Tibial artery (tissue), 4 donors: Measurements from ENCODE around the gene RASAL2.

Experiments
- DNase-seq, 2 donors: peaks; one replicate each; pipeline ENCODE4 v3.0.0-alpha.2; 2019
- H3K27ac ChIP-seq, 2 donors: fragments of 200-600 bp; sonication (generic) in 1 of 2; 1 replicate in 1 of 2; 2 replicates in 1 of 2; pipeline ENCODE4 v1.5.1; 2018 to 2019; ENCODE audit warnings: mild to moderate bottlenecking in 1 of 2
- H3K27me3 ChIP-seq, 2 donors: fragments of 200-600 bp; sonication (generic) in 1 of 2; one replicate each; pipeline versions ENCODE4 v1.5.1 to v1.6.0; 2016 to 2019
- H3K36me3 ChIP-seq, 3 donors: fragments of 200-600 bp; sonication (generic) in 2 of 3; one replicate each; pipeline ENCODE4 v1.5.1; 2016 to 2019; ENCODE audit warnings: mild to moderate bottlenecking in 2 of 3
- H3K4me1 ChIP-seq, 4 donors: fragments of 200-600 bp; sonication (generic) in 2 of 4; 1 replicate in 3 of 4; 2 replicates in 1 of 4; pipeline ENCODE4 v1.5.1; 2016 to 2019
- H3K4me3 ChIP-seq, 2 donors: fragments of 200-600 bp; sonication (generic) in 1 of 2; 1 replicate in 1 of 2; 2 replicates in 1 of 2; pipeline ENCODE4 v1.5.1; 2018 to 2019; ENCODE audit warnings: mild to moderate bottlenecking in 2 of 2
- H3K9me3 ChIP-seq, 3 donors: fragments of 200-600 bp; sonication (generic) in 1 of 3; one replicate each; pipeline ENCODE4 v1.5.1; 2016 to 2019
- CTCF ChIP-seq, 2 experiments: fragments of 200-600 bp in 1 of 2; fragments of 450-650 bp in 1 of 2; IDR thresholded peaks; one replicate each; pipeline ENCODE4 v1.5.1; 2017 to 2019; ENCODE audit warnings: antibody characterized with exemption in 2 of 2, mild to moderate bottlenecking in 1 of 2, moderate library complexity in 1 of 2
- intact Hi-C: fragments of 100-400 bp; cut with DNase I; formaldehyde crosslinking; loops from one replicate; pipeline ENCODE4 v1.15.0; 2023; ENCODE audit warnings: low total_unique reads

Gene RASAL2

DNA sequence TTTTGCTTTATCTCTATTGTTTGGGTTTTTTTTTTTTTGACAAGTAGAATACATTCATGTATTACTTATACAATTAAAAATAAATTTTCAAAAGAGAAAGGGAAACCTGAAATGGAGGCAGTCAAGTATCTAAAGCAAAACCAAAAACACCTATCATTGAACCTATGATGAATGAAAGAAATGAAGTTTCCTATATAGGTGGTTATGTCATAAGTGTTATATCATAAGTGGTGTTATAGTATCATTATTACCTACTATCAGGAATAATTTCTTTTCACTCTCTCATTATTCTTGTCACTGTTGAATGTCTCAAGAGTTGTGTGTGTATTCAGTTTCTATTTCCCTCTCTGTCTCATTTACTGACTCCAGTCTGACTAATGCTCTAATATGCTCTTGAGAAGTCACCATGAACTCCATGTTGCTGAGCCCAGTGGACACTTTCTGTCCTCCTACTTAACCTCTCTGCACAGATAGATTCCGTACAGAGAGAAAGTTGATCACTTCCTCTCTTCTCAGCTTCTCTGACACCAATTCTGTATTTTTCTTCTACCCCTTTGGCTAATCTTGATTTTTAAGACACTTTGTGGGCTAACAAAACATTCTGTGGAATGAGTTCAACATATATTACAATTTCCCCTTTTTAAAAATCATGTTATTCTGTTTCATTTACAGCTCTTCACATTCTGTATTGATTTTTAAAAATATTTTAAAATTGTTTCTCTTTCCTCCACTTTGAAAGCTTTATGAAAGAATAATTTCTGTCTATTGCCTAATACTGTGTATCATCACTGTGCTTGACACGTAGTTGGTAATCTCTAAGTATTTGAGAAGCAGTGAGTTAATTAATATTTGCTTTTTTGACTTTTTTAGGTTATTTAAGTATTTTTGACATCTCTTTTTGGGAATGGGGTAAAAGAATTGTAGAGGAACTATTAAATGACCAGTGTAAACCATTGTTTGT, 50.1 kb downstream of the RASAL2 start:
- peaks cover 0 to 68% (median 10%) of the 10 kb centered on the region in 4 donors for H3K4me1 ChIP-seq
- intact Hi-C loops = no loop called here

DNA sequence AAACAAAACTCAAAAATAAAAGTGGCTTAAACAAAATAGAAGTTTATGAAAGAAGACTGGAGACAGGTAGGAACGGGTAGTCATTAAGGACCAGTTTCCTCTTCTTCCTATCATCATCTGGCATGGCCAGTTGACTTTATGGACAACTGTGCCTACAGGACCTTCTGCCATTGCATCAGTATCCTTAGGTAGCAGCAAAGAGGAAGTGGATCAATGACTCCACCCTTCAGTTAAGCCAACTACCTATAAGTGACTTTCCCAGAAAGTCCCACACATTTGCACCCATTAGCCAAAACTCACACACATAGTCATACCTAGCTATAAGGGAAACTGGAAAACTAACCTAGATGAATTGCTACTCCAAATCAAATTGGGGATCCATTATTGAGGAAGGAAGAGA, 51.7 kb downstream of the RASAL2 start:
- DNase-seq = no peak
- Histone ChIP-seq H3K9me3 (no peaks in the 10 kb centered on the region), H3K36me3 (no peaks in the 10 kb centered on the region), H3K27me3 (no peaks in the 10 kb centered on the region), H3K4me1 (peaks cover 0 to 67% (median 10%) of the 10 kb centered on the region in 4 donors), H3K27ac (no peak overlapping the region), H3K4me3 (no peak overlapping the region)
- no peak for TF ChIP-seq CTCF (IDR thresholded peaks at IDR 0.05)
- intact Hi-C loops = no loop called here

More for the DNA sequence above, 50.1 kb downstream of the RASAL2 start:
- no peak for TF ChIP-seq CTCF (IDR thresholded peaks at IDR 0.05)
- no peak for DNase-seq
- H3K4me3 ChIP-seq = no peak overlapping the region
- no peak overlapping the region for H3K27ac ChIP-seq
- H3K9me3 ChIP-seq = no peaks in the 10 kb centered on the region
- H3K36me3 ChIP-seq = no peaks in the 10 kb centered on the region
- H3K27me3 ChIP-seq = no peaks in the 10 kb centered on the region

DNA sequence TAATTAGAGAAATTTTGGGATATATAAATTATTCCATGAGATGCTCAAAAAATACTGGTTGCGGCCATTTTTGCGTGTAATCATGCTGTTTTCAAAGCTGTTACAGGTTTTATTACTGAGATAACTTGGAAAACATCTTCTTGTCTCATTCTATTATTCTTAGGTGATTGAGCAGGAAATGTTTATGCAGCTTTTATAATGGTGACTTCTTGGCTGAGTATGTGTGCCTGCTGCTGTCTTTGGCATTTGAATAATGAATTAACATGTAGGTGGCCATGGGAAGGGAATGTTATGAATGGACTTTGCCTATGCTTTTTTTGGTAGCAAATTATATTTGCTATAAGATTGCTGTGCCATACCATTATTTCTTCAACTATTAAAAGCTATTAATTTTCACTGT, 52.5 kb downstream of the RASAL2 start:
- no peaks in the 10 kb centered on the region for H3K9me3 ChIP-seq
- no peaks in the 10 kb centered on the region for H3K27me3 ChIP-seq
- no peak overlapping the region for H3K27ac ChIP-seq
- H3K36me3 ChIP-seq = no peaks in the 10 kb centered on the region
- H3K4me1 ChIP-seq = peaks cover 0 to 72% (median 13%) of the 10 kb centered on the region in 4 donors
- DNase-seq = no peak
- no peak overlapping the region for H3K4me3 ChIP-seq
- intact Hi-C loops = no loop called here
- TF ChIP-seq CTCF (IDR thresholded peaks at IDR 0.05) = no peak

DNA sequence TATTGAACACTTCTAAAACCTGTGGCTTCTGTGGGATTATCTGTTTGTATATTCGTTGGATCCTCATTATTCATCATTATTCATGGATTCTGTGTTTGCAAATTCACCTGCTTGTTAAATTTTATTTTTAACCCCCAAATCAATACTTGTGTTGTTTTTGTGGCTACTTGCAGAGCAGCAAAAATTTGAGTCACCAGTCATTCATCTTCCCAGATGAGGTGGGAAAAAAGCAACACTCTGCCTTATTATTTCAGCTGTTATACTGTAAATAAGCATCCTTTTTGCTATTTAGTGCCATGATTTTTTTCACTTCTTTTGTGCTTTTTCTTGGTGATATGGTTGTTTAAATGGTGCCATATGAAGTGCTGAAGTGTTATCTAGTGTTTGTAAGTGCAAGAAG, 56.7 kb downstream of the RASAL2 start:
- Histone ChIP-seq H3K4me1 (peaks cover 0 to 84% (median 14%) of the 10 kb centered on the region in 4 donors), H3K27me3 (no peaks in the 10 kb centered on the region), H3K4me3 (no peak overlapping the region), H3K36me3 (no peaks in the 10 kb centered on the region), H3K9me3 (no peaks in the 10 kb centered on the region), H3K27ac (no peak overlapping the region)
- TF ChIP-seq CTCF (IDR thresholded peaks at IDR 0.05) = no peak
- intact Hi-C loops = no loop called here
- DNase-seq = no peak

DNA sequence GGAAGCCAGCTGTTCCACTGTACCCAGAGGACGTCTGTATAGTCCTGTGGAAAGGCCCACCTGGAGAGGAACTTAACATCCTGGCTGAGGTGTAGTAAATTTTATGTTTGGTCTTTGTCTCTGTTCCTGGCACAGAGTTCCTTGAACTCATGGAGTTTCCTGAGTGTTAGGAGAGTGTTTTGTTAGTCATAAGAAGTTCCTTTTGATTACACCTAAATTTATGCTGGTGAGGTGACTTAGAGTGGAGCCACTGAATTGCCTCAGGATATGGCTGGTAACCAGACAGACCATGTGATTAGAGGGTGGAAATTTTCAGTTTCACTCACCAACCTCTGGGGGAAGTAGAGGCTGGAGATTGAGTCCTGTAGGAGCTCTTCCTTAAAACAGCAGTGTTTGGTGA, 57.9 kb downstream of the RASAL2 start:
- TF ChIP-seq CTCF (IDR thresholded peaks at IDR 0.05) = no peak
- no peaks in the 10 kb centered on the region for H3K9me3 ChIP-seq
- H3K27ac ChIP-seq = no peak overlapping the region
- intact Hi-C loops = no loop called here
- H3K27me3 ChIP-seq = no peaks in the 10 kb centered on the region
- no peak overlapping the region for H3K4me3 ChIP-seq
- DNase-seq = no peak
- H3K4me1 ChIP-seq = peaks cover 0 to 81% (median 12%) of the 10 kb centered on the region in 4 donors
- no peaks in the 10 kb centered on the region for H3K36me3 ChIP-seq
